ENCODE results near the gene SC5D. TPM values are rescaled to one million over a fixed set of nuclear protein-coding genes. Genes with fewer than 3 reads are reported as not detected.

SC5D gene, protein sequence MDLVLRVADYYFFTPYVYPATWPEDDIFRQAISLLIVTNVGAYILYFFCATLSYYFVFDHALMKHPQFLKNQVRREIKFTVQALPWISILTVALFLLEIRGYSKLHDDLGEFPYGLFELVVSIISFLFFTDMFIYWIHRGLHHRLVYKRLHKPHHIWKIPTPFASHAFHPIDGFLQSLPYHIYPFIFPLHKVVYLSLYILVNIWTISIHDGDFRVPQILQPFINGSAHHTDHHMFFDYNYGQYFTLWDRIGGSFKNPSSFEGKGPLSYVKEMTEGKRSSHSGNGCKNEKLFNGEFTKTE
- 38.2 TPM for total RNA-seq

GRCh38 chr11:121292495-121293287, at the start of gene SC5D:
Gene SC5D (plus strand): TSS chr11:121292771. CDS start chr11:121303376, 10,605 bp downstream.

Other genes starting within 250 kb of the SC5D start
- 1.5 TPM for gene TECTA, start 191.5 kb upstream of the SC5D start, total RNA-seq
- 67.6 TPM for gene SORL1, start 159.5 kb downstream of the SC5D start, total RNA-seq